Ovary (tissue), 3 donors: Measurements from ENCODE around the gene DNAH5.

ENCODE experiments used
- EP300 ChIP-seq: sonication (generic); formaldehyde crosslinking; IDR thresholded peaks from one replicate; pipeline ENCODE4 v1.6.1; 2017; ENCODE audit warnings: antibody characterized with exemption
- TF ChIP-seq, protein P1 (sequence below), 3 donors: fragments of 450-650 bp in 2 of 3; fragments of 200-600 bp in 1 of 3; IDR thresholded peaks; one replicate each; pipeline versions ENCODE4 v1.5.1 to v1.8.0; 2016 to 2022; ENCODE audit warnings: antibody characterized with exemption in 3 of 3, mild to moderate bottlenecking in 1 of 3
- donor health status: DM: no; HTN: no; CAD: no.

GRCh38 chr5:13944560-13945199 lies at the start of gene DNAH5:
- TF ChIP-seq, protein P1, sequence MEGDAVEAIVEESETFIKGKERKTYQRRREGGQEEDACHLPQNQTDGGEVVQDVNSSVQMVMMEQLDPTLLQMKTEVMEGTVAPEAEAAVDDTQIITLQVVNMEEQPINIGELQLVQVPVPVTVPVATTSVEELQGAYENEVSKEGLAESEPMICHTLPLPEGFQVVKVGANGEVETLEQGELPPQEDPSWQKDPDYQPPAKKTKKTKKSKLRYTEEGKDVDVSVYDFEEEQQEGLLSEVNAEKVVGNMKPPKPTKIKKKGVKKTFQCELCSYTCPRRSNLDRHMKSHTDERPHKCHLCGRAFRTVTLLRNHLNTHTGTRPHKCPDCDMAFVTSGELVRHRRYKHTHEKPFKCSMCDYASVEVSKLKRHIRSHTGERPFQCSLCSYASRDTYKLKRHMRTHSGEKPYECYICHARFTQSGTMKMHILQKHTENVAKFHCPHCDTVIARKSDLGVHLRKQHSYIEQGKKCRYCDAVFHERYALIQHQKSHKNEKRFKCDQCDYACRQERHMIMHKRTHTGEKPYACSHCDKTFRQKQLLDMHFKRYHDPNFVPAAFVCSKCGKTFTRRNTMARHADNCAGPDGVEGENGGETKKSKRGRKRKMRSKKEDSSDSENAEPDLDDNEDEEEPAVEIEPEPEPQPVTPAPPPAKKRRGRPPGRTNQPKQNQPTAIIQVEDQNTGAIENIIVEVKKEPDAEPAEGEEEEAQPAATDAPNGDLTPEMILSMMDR (IDR thresholded peaks at IDR 0.05) = no peak
- no peak for TF ChIP-seq EP300
